Panc1 (cell line): ENCODE data around the gene MBLAC2.

Source experiments
- POLR2AphosphoS5 ChIP-seq: IDR thresholded peaks from 2 replicates; pipeline ENCODE4 v1.6.1; 2012; ENCODE audit warnings: mild to moderate bottlenecking, low read depth, low read length, moderate library complexity
- TF ChIP-seq, protein P1 (sequence below): fragments of 450-650 bp; IDR thresholded peaks from 2 replicates; pipeline ENCODE4 v1.5.1; 2017; ENCODE audit warnings: mild to moderate bottlenecking

DNA sequence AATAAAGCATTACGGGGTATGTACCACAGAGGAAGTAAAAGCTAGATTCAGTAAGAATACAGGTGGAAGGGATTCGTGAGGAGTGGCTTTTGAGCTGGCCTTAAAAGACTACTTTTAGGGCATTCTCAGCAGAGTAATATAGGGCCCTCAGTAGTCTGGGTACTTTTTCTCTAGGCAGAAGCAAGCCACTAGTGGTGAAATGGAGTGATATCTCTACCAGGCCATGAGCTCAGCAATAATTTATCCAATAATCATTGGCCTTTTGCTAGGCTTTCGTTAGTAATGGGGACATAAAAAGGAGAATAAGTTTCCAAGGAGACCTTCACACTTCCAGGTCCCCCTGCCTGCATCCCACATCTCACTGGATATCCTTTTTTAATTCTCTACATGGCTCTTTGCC is 1.8 kb upstream of the MBLAC2 start:
- TF ChIP-seq, protein P1, sequence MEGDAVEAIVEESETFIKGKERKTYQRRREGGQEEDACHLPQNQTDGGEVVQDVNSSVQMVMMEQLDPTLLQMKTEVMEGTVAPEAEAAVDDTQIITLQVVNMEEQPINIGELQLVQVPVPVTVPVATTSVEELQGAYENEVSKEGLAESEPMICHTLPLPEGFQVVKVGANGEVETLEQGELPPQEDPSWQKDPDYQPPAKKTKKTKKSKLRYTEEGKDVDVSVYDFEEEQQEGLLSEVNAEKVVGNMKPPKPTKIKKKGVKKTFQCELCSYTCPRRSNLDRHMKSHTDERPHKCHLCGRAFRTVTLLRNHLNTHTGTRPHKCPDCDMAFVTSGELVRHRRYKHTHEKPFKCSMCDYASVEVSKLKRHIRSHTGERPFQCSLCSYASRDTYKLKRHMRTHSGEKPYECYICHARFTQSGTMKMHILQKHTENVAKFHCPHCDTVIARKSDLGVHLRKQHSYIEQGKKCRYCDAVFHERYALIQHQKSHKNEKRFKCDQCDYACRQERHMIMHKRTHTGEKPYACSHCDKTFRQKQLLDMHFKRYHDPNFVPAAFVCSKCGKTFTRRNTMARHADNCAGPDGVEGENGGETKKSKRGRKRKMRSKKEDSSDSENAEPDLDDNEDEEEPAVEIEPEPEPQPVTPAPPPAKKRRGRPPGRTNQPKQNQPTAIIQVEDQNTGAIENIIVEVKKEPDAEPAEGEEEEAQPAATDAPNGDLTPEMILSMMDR: no peak
- TF ChIP-seq POLR2AphosphoS5: no peak
